Measurements from ENCODE around the gene CD101. TPM values are rescaled to one million over a fixed set of nuclear protein-coding genes. Genes with fewer than 3 reads are reported as not detected.

CD101 gene
- total RNA-seq, 1 experiment from 2014 or later: 1.8 TPM

DNA sequence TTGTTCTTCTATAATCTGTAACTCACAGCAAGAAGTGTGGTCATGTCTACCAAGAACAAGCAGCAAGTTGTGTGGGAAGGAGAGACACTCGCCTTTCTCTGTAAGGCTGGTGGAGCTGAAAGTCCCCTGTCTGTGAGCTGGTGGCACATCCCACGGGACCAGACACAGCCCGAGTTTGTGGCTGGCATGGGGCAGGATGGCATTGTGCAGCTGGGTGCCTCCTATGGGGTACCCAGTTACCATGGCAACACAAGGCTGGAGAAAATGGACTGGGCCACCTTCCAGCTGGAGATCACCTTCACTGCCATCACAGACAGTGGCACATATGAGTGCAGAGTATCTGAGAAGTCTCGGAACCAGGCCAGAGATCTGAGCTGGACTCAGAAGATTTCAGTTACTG is 15.5 kb downstream of the CD101 start:
- Mint-ChIP-seq H3K4me3 (no peak overlapping the region), H3K9me3 (no peaks in the 10 kb centered on the region), H3K4me1 (peaks cover 6 to 9% of the 10 kb centered on the region in 2 experiments), H3K27ac (no peak overlapping the region), H3K27me3 (ENCODE audit: low read depth) (no peaks in the 10 kb centered on the region), H3K36me3 (ENCODE audit: insufficient read depth in 1 of 3, low read depth in 3 of 3) (no peaks in the 10 kb centered on the region)
- H3K4ac ChIP-seq (ENCODE audit: low read depth, low read length): no peak overlapping the region
- no peak overlapping the region for H2BK20ac ChIP-seq (ENCODE audit: low read depth, low read length, poor library complexity, severe bottlenecking)
- WGBS (ENCODE audit: extremely low coverage, insufficient read length, low lambda C conversion rate): no CpG with 5 or more reads among the region's 4 CpGs
- H4K8ac ChIP-seq (replicated peaks; ENCODE audit: insufficient read length, low read depth, low read length): no peak overlapping the region
- no peaks in the 10 kb centered on the region for H3K4me1 ChIP-seq (ENCODE audit: insufficient read depth, low read length)
- no peak for DNase-seq
- no peak overlapping the region for H2AK5ac ChIP-seq (ENCODE audit: insufficient read length, low read length)
- no peak overlapping the region for H3K9ac ChIP-seq (ENCODE audit: extremely low read depth, insufficient read length, low read length)
- H4K20me1 ChIP-seq (ENCODE audit: control insufficient read depth, insufficient read depth, insufficient read length): no peaks in the 10 kb centered on the region
- H3K4me2 ChIP-seq (ENCODE audit: insufficient read depth, insufficient read length, low read length): no peak overlapping the region
- no peaks in the 10 kb centered on the region for H3K9me3 ChIP-seq (ENCODE audit: control insufficient read depth, low read depth, low read length)
- no peak overlapping the region for H3K23ac ChIP-seq (ENCODE audit: insufficient read length, low read depth, low read length)
- H3K27me3 ChIP-seq (ENCODE audit: insufficient read depth, low read length): no peaks in the 10 kb centered on the region
- no peak overlapping the region for H3T11ph ChIP-seq (ENCODE audit: low read length)
- TF ChIP-seq, protein P1, sequence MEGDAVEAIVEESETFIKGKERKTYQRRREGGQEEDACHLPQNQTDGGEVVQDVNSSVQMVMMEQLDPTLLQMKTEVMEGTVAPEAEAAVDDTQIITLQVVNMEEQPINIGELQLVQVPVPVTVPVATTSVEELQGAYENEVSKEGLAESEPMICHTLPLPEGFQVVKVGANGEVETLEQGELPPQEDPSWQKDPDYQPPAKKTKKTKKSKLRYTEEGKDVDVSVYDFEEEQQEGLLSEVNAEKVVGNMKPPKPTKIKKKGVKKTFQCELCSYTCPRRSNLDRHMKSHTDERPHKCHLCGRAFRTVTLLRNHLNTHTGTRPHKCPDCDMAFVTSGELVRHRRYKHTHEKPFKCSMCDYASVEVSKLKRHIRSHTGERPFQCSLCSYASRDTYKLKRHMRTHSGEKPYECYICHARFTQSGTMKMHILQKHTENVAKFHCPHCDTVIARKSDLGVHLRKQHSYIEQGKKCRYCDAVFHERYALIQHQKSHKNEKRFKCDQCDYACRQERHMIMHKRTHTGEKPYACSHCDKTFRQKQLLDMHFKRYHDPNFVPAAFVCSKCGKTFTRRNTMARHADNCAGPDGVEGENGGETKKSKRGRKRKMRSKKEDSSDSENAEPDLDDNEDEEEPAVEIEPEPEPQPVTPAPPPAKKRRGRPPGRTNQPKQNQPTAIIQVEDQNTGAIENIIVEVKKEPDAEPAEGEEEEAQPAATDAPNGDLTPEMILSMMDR (conservative IDR thresholded peaks at IDR 0.05): no peak
- no peaks in the 10 kb centered on the region for H3K23me2 ChIP-seq (ENCODE audit: insufficient read length, low read depth, low read length, poor library complexity, severe bottlenecking)
- H4K91ac ChIP-seq (ENCODE audit: insufficient read length, low read depth, low read length): no peak overlapping the region
- no peak overlapping the region for H2BK5ac ChIP-seq (ENCODE audit: insufficient read length, low read length)
- no peak overlapping the region for H2AFZ ChIP-seq (ENCODE audit: low read length)
- H3K79me1 ChIP-seq (ENCODE audit: insufficient read depth, low read depth, low read length, poor library complexity, severe bottlenecking): no peaks in the 10 kb centered on the region
- no peak overlapping the region for H2BK120ac ChIP-seq (ENCODE audit: low read depth, low read length, poor library complexity, severe bottlenecking)
- no peak overlapping the region for H3K56ac ChIP-seq (ENCODE audit: insufficient read length, low read depth, low read length)
- no peak overlapping the region for H2BK15ac ChIP-seq (ENCODE audit: low read depth, low read length)
- H3K18ac ChIP-seq (ENCODE audit: insufficient read length, low read depth, low read length): no peak overlapping the region
- no peak overlapping the region for H3K14ac ChIP-seq (ENCODE audit: insufficient read depth, low read length)
- no peaks in the 10 kb centered on the region for H3K79me2 ChIP-seq (ENCODE audit: insufficient read depth, low read length)
- no peak overlapping the region for H2BK12ac ChIP-seq (ENCODE audit: insufficient read length, low read depth, low read length)
- H3K27ac ChIP-seq (ENCODE audit: insufficient read length, low read depth, low read length): no peak overlapping the region
- no peak overlapping the region for H4K5ac ChIP-seq (ENCODE audit: insufficient read length, low read depth, low read length)

All from H9 (cell line).